ENCODE results near the gene TMC1.
"Not testable (repeated sequence)": the region's sequence is repeated elsewhere in the genome, so short reads cannot be mapped to it uniquely, and the experiment has no call there.

The TMC1 gene

GRCh38 chr9:72800328-72800994, 279.1 kb downstream of the TMC1 start:
- DNase-seq (ENCODE audit: insufficient read length, low spot score): no peak
- FAIRE-seq: no peak

GRCh38 chr9:72805238-72805637, 283.8 kb downstream of the TMC1 start:
- TF ChIP-seq CTCF (IDR thresholded peaks at IDR 0.05; ENCODE audit: insufficient read depth, missing control alignments): no peak
- DNase-seq (ENCODE audit: insufficient read length, low spot score): no peak
- no peak for FAIRE-seq

More at GRCh38 chr9:72800328-72800994, 279.1 kb downstream of the TMC1 start:
- no peak for TF ChIP-seq CTCF (IDR thresholded peaks at IDR 0.05; ENCODE audit: insufficient read depth, missing control alignments)

GRCh38 chr9:72806313-72806809, 285.0 kb downstream of the TMC1 start:
- not testable (repeated sequence) for FAIRE-seq; DNase-seq (ENCODE audit: insufficient read length, low spot score)

GRCh38 chr9:72807765-72808445, 286.5 kb downstream of the TMC1 start:
- no peak for TF ChIP-seq CTCF (IDR thresholded peaks at IDR 0.05; ENCODE audit: insufficient read depth, missing control alignments)
- DNase-seq (ENCODE audit: insufficient read length, low spot score) (no peak), FAIRE-seq (no peak)

GRCh38 chr9:72808446-72808768, 287.0 kb downstream of the TMC1 start:
- DNase-seq (ENCODE audit: insufficient read length, low spot score) (no peak), FAIRE-seq (no peak)
- TF ChIP-seq CTCF (IDR thresholded peaks at IDR 0.05; ENCODE audit: insufficient read depth, missing control alignments): no peak

- DNase-seq (ENCODE audit: insufficient read length, low spot score) (no peak), FAIRE-seq (no peak)
- TF ChIP-seq CTCF (IDR thresholded peaks at IDR 0.05; ENCODE audit: insufficient read depth, missing control alignments): no peak
Measured at GRCh38 chr9:72809586-72809985, 288.2 kb downstream of the TMC1 start.

- DNase-seq (ENCODE audit: insufficient read length, low spot score) (no peak), FAIRE-seq (no peak)
- no peak for TF ChIP-seq CTCF (IDR thresholded peaks at IDR 0.05; ENCODE audit: insufficient read depth, missing control alignments)
Measured at GRCh38 chr9:72812559-72813111, 291.2 kb downstream of the TMC1 start.

Measured in D721Med (cell line).